Osteoblast (primary cell): ENCODE measurements around the gene SUGT1. TPM values are rescaled to one million over a fixed set of nuclear protein-coding genes. Genes with fewer than 3 reads are reported as not detected.
"Not testable (repeated sequence)": the region's sequence is repeated elsewhere in the genome, so short reads cannot be mapped to it uniquely, and the experiment has no call there.

Experiments
- DNase-seq: peaks from one replicate; pipeline ENCODE4 v3.0.0; 2011; ENCODE audit warnings: low spot score, mixed read lengths; ENCODE audit not compliant: insufficient read length; ENCODE audit errors: missing footprints
- H2AFZ ChIP-seq: 2 replicates; pipeline ENCODE4 v1.6.0; 2011; ENCODE audit warnings: mild to moderate bottlenecking, low read length
- H3K27ac ChIP-seq: 2 replicates; pipeline ENCODE4 v1.5.1; 2011; ENCODE audit warnings: mild to moderate bottlenecking, low read depth, low read length, moderate library complexity
- H3K27me3 ChIP-seq: 2 replicates; pipeline ENCODE4 v1.6.0; 2012; ENCODE audit warnings: mild to moderate bottlenecking, control low read depth, inconsistent platforms, low read length, moderate library complexity; ENCODE audit not compliant: insufficient read depth
- H3K36me3 ChIP-seq: 2 replicates; pipeline ENCODE4 v1.5.1; 2011; ENCODE audit warnings: mild to moderate bottlenecking, low read length, control low read depth, moderate library complexity; ENCODE audit not compliant: insufficient read depth
- H3K4me1 ChIP-seq: 2 replicates; pipeline ENCODE4 v1.5.1; 2011; ENCODE audit warnings: mild to moderate bottlenecking, low read length, control low read depth, moderate library complexity; ENCODE audit not compliant: insufficient read depth
- H3K4me2 ChIP-seq: 2 replicates; pipeline ENCODE4 v1.6.0; 2011; ENCODE audit warnings: mild to moderate bottlenecking, low read length; ENCODE audit not compliant: insufficient read depth
- H3K4me3 ChIP-seq: fragments of 200-600 bp; sonication (generic); 3 replicates; pipeline ENCODE4 v1.5.1; 2012; ENCODE audit warnings: mild to moderate bottlenecking, low read length, inconsistent platforms; ENCODE audit not compliant: insufficient read depth
- H3K79me2 ChIP-seq: 2 replicates; pipeline ENCODE4 v1.6.0; 2012; ENCODE audit warnings: mild to moderate bottlenecking, low read length, control low read depth, inconsistent platforms; ENCODE audit not compliant: insufficient read depth
- H3K9me3 ChIP-seq: 2 replicates; pipeline ENCODE4 v1.5.1; 2011; ENCODE audit warnings: low read depth, low read length, control low read depth
- H4K20me1 ChIP-seq: 2 replicates; pipeline ENCODE4 v1.6.0; 2012; ENCODE audit warnings: mild to moderate bottlenecking, low read length, control low read depth; ENCODE audit not compliant: insufficient read depth
- total RNA-seq: library from RNA; depleted of rRNA; stranded (reverse); fragments of >200 nt; gene quantifications from 2 replicates; pipeline ENCODE4 v1.2.3, GENCODE V29; 2012
- TF ChIP-seq, protein P1 (sequence below): IDR thresholded peaks from 2 replicates; pipeline ENCODE4 v1.5.1; 2011; ENCODE audit warnings: mild to moderate bottlenecking, low read depth, low read length, moderate library complexity; ENCODE audit errors: extremely low read depth

SUGT1 gene
- total RNA-seq, 1 donor: 30.4 TPM

DNA sequence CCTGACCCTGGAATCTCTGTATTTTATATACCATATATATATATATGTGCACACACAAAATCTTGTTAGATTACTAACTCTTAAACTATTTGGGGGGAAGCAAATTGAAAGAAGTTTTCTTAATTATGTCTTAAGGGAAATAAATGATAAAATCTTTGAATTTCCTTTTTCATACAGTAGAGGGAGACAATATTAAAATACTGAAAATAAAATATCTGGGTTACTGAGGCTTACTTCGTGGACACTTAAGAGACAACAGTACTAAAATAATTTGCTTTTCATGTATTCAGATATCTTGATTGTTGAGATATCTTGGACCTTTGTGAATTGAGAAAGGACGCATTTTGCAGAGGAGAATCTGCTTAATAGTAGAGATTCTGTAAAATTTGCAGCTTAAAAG lies 17.0 kb downstream of the SUGT1 start:
- Histone ChIP-seq H3K79me2 (peaks cover 12% of the 10 kb centered on the region), H4K20me1 (peaks cover 2% of the 10 kb centered on the region)
- no peak for DNase-seq

GRCh38 chr13:52670726-52671125 lies 18.1 kb downstream of the SUGT1 start:
- no peaks in the 10 kb centered on the region for H3K4me1 ChIP-seq
- TF ChIP-seq, protein P1, sequence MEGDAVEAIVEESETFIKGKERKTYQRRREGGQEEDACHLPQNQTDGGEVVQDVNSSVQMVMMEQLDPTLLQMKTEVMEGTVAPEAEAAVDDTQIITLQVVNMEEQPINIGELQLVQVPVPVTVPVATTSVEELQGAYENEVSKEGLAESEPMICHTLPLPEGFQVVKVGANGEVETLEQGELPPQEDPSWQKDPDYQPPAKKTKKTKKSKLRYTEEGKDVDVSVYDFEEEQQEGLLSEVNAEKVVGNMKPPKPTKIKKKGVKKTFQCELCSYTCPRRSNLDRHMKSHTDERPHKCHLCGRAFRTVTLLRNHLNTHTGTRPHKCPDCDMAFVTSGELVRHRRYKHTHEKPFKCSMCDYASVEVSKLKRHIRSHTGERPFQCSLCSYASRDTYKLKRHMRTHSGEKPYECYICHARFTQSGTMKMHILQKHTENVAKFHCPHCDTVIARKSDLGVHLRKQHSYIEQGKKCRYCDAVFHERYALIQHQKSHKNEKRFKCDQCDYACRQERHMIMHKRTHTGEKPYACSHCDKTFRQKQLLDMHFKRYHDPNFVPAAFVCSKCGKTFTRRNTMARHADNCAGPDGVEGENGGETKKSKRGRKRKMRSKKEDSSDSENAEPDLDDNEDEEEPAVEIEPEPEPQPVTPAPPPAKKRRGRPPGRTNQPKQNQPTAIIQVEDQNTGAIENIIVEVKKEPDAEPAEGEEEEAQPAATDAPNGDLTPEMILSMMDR: no peak
- H3K9me3 ChIP-seq: no peaks in the 10 kb centered on the region
- no peaks in the 10 kb centered on the region for H3K27me3 ChIP-seq
- peaks cover 2% of the 10 kb centered on the region for H4K20me1 ChIP-seq
- no peak overlapping the region for H3K27ac ChIP-seq
- peaks cover 40% of the 10 kb centered on the region for H3K36me3 ChIP-seq
- peaks cover 17% of the 10 kb centered on the region for H3K79me2 ChIP-seq
- H3K4me3 ChIP-seq: no peak overlapping the region
- no peak for DNase-seq
- H2AFZ ChIP-seq: no peak overlapping the region
- no peak overlapping the region for H3K4me2 ChIP-seq

More for the DNA sequence above, 17.0 kb downstream of the SUGT1 start:
- Histone ChIP-seq H3K27ac (no peak overlapping the region), H3K27me3 (no peaks in the 10 kb centered on the region), H2AFZ (no peak overlapping the region), H3K4me2 (no peak overlapping the region), H3K4me3 (no peak overlapping the region), H3K9me3 (no peaks in the 10 kb centered on the region), H3K4me1 (no peaks in the 10 kb centered on the region), H3K36me3 (peaks cover 49% of the 10 kb centered on the region)
- TF ChIP-seq, protein P1: peak; percentile 18

DNA sequence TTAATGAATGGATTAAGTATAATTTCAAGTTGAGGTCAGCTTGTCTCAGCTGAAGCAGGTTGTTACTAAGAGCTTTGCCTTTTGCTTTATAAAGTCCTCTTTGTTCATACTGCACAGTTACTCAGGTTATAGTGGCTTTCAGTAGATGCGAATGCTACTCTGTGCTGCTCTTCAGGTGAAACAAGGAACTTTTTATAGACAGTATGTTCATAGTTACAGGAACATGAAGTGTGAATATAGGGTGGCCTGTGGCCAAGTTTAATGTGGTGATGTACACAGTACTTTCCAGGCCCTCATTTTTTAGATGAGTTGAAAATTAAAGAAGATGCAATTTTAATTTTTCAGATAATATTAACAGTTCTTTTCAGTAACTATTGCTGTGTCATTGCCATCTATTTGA lies 20.8 kb downstream of the SUGT1 start:
- TF ChIP-seq, protein P1: no peak
- Histone ChIP-seq H3K4me2 (no peak overlapping the region), H3K27ac (no peak overlapping the region), H2AFZ (no peak overlapping the region), H3K4me3 (no peak overlapping the region), H3K4me1 (no peaks in the 10 kb centered on the region), H3K79me2 (peaks cover 21% of the 10 kb centered on the region), H3K27me3 (no peaks in the 10 kb centered on the region), H4K20me1 (peaks cover 2% of the 10 kb centered on the region), H3K9me3 (no peaks in the 10 kb centered on the region), H3K36me3 (peaks cover 19% of the 10 kb centered on the region)
- no peak for DNase-seq

DNA sequence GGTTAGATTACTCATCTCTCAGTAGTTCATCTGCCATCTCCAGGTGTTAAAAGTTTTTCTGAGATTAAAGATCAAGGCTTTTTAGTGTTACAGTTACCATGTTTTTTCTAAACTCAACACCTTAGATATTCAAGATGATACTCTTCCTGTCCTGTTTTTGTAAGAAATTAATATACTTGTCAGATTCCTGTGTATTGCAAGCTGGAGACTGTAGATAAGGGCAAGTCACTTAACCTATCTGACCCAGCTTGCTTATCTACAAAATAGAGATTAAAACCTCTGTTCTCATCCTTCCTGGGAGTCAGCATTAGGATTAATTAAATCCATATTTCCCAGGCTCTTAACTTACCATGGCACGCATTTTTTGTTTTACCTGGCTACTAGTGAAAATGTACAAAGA lies 25.2 kb downstream of the SUGT1 start:
- Histone ChIP-seq H3K9me3 (no peaks in the 10 kb centered on the region), H3K79me2 (peaks cover 15% of the 10 kb centered on the region), H3K27me3 (no peaks in the 10 kb centered on the region), H3K4me1 (no peaks in the 10 kb centered on the region), H3K4me3 (no peak overlapping the region), H3K27ac (no peak overlapping the region), H2AFZ (no peak overlapping the region), H3K36me3 (peaks cover 45% of the 10 kb centered on the region), H3K4me2 (no peak overlapping the region), H4K20me1 (no peaks in the 10 kb centered on the region)
- TF ChIP-seq, protein P1: no peak
- DNase-seq: no peak

DNA sequence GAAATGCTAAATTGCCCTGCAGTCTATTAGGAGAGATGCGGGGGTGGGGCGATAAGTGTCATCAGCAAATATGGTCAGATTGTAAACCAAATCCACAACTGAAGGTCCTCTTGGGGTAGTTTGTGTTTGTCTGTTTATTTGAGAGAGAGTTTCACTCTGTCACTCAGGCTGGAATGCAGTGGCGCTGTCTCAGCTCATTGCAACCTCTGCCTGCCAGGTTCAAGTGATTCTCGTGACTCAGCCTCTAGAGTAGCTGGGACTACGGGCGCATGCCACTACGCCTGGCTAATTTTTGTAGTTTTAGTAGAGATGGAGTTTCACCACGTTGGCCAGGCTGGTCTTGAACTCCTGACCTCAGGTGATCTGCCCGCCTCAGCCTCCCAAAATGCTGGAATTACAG lies 33.2 kb downstream of the SUGT1 start:
- not testable (repeated sequence) for H2AFZ ChIP-seq, DNase-seq, H3K79me2 ChIP-seq, H3K27me3 ChIP-seq, H3K27ac ChIP-seq, H3K4me3 ChIP-seq, H4K20me1 ChIP-seq, H3K4me2 ChIP-seq, H3K4me1 ChIP-seq, H3K9me3 ChIP-seq
- peaks cover 38% of the 10 kb centered on the region for H3K36me3 ChIP-seq
